Endothelial cell of umbilical vein (primary cell): ENCODE data around the gene ZNF837. TPM values are rescaled to one million over a fixed set of nuclear protein-coding genes. Genes with fewer than 3 reads are reported as not detected.

Source experiments
- BruUV-seq: library from RNA; stranded (reverse); fragments of 400-500 nt; replicated peaks from 2 replicates; lab custom pipeline; 2021; lab: Mats Ljungman, UMichigan
- CTCF ChIA-PET: fragments of 300-600, 350-600 bp; sonication (Branson Sonifier 250); formaldehyde crosslinking; loops from one replicate; lab custom pipeline; 2021; ENCODE audit warnings: antibody characterized with exemption, inconsistent platforms; lab: Charles Lee
- POLR2A ChIA-PET: fragments of 300-600, 350-600 bp; sonication (Branson Sonifier 250); formaldehyde crosslinking; loops from one replicate; lab custom pipeline; 2021; ENCODE audit warnings: antibody characterized with exemption, inconsistent platforms; lab: Charles Lee
- DNase-seq: peaks from one replicate; pipeline ENCODE4 v3.0.0-alpha.2; 2011; ENCODE audit warnings: low read depth, low spot score
- FAIRE-seq: peaks from 2 replicates; lab custom pipeline; 2011; peaks lifted over from hg19 to GRCh38; lab: Jason Lieb, UNC
- H2AFZ ChIP-seq: 2 replicates; pipeline ENCODE4 v1.6.0; 2012; ENCODE audit warnings: low read depth, low read length, control low read depth, inconsistent platforms
- H3K27ac ChIP-seq: 2 replicates; pipeline ENCODE4 v1.5.1; 2011; ENCODE audit warnings: low read depth, mild to moderate bottlenecking, control low read depth, low read length, moderate library complexity; ENCODE audit not compliant: insufficient read depth
- H3K27me3 ChIP-seq, 2 experiments: 2 replicates each; pipeline versions ENCODE4 v1.6.0 to v1.6.1; 2011; ENCODE audit warnings: low read length in 2 of 2, mixed read lengths in 1 of 2; ENCODE audit not compliant: control insufficient read depth in 2 of 2, insufficient read depth in 2 of 2
- H3K36me3 ChIP-seq, 2 experiments: 2 replicates in 1 of 2; 3 replicates in 1 of 2; pipeline ENCODE4 v1.5.1; 2011; ENCODE audit warnings: low read length in 2 of 2, mild to moderate bottlenecking in 1 of 2, moderate library complexity in 1 of 2; ENCODE audit not compliant: control insufficient read depth in 2 of 2, insufficient read depth in 2 of 2; ENCODE audit errors: extremely low read depth in 1 of 2
- H3K4me1 ChIP-seq: 3 replicates; pipeline ENCODE4 v1.5.1; 2011; ENCODE audit warnings: mild to moderate bottlenecking, low read length; ENCODE audit not compliant: control insufficient read depth, insufficient read depth; ENCODE audit errors: extremely low read depth
- H3K4me2 ChIP-seq: 2 replicates; pipeline ENCODE4 v1.6.1; 2011; ENCODE audit warnings: low read length, control low read depth, mixed read lengths; ENCODE audit not compliant: insufficient read depth
- H3K4me3 ChIP-seq, 3 experiments: fragments of 200-600 bp in 1 of 3; sonication (generic), shearing (Covaris generic) in 1 of 3; replicated peaks in 1 of 3; 2 replicates each; pipeline ENCODE4 v1.5.1; 2011 to 2016; ENCODE audit warnings: control low read depth in 3 of 3, low read length in 3 of 3, mild to moderate bottlenecking in 2 of 3, inconsistent platforms in 1 of 3, low read depth in 1 of 3, moderate library complexity in 1 of 3; ENCODE audit not compliant: insufficient read depth in 1 of 3
- H3K79me2 ChIP-seq: 2 replicates; pipeline ENCODE4 v1.6.0; 2012; ENCODE audit warnings: low read length, inconsistent platforms; ENCODE audit not compliant: control insufficient read depth, insufficient read depth
- H3K9ac ChIP-seq: replicated peaks from 2 replicates; pipeline ENCODE3; 2011; ENCODE audit warnings: low read length, control low read depth; ENCODE audit not compliant: insufficient read depth; ENCODE audit errors: extremely low read depth
- H3K9me1 ChIP-seq: replicated peaks from 3 replicates; pipeline ENCODE4 v1.6.0; 2011; ENCODE audit warnings: mild to moderate bottlenecking, low read length; ENCODE audit not compliant: control insufficient read depth, insufficient read depth; ENCODE audit errors: extremely low read depth
- H3K9me3 ChIP-seq: replicated peaks from 2 replicates; pipeline ENCODE4 v1.5.1; 2012; ENCODE audit warnings: low read length, inconsistent platforms; ENCODE audit not compliant: control insufficient read depth, insufficient read depth
- H4K20me1 ChIP-seq: replicated peaks from 2 replicates; pipeline ENCODE3; 2011; ENCODE audit warnings: mild to moderate bottlenecking, low read length; ENCODE audit not compliant: control insufficient read depth, insufficient read depth; ENCODE audit errors: extremely low read depth
- EZH2 ChIP-seq: IDR thresholded peaks from 2 replicates; pipeline ENCODE4 v1.6.1; 2012; ENCODE audit warnings: borderline replicate concordance, low read depth, mild to moderate bottlenecking, moderate library complexity, low read length, inconsistent platforms; ENCODE audit not compliant: severe bottlenecking
- FOS ChIP-seq: IDR thresholded peaks from 2 replicates; pipeline ENCODE4 v1.6.1; 2011; ENCODE audit warnings: mild to moderate bottlenecking, low read length, moderate library complexity, borderline replicate concordance; ENCODE audit not compliant: insufficient read depth
- GATA2 ChIP-seq: IDR thresholded peaks from 2 replicates; pipeline ENCODE4 v1.7.0; 2011; ENCODE audit warnings: low read depth, mild to moderate bottlenecking, moderate library complexity, mixed read lengths, low read length; ENCODE audit not compliant: insufficient read length, insufficient read depth
- JUN ChIP-seq: IDR thresholded peaks from 2 replicates; pipeline ENCODE4 v1.6.1; 2011; ENCODE audit warnings: borderline replicate concordance, low read depth; ENCODE audit not compliant: insufficient read length, insufficient read depth
- MYC ChIP-seq: IDR thresholded peaks from one replicate; pipeline ENCODE4 v1.6.1; 2011; ENCODE audit warnings: mild to moderate bottlenecking, low read depth, low read length
- POLR2A ChIP-seq: IDR thresholded peaks from 2 replicates; pipeline ENCODE4 v1.6.1; 2012; ENCODE audit warnings: low read depth, mild to moderate bottlenecking, control low read depth, low read length
- POLR2AphosphoS5 ChIP-seq: IDR thresholded peaks from 2 replicates; pipeline ENCODE4 v1.6.1; 2012; ENCODE audit warnings: low read depth, mild to moderate bottlenecking, control low read depth, low read length, moderate library complexity; ENCODE audit not compliant: insufficient read depth
- dilution Hi-C: fragments of 300-500 bp; cut with MboI; formaldehyde crosslinking; loops from one replicate; pipeline ENCODE4 v1.15.0; 2019; ENCODE audit warnings: low sequenced_read_pairs; ENCODE audit not compliant: extremely low pct_ligation_motif_present
- intact Hi-C: fragments of 100-400 bp; cut with micrococcal nuclease; formaldehyde crosslinking; loops from one replicate; pipeline ENCODE4 v1.10.0; 2022
- polyA plus RNA-seq, 4 experiments: library from polyadenylated mRNA; depleted of rRNA in 3 of 4; stranded (reverse) in 3 of 4; unstranded in 1 of 4; fragments of >200 nt; gene quantifications; 2 replicates each; pipeline versions ENCODE4 v1.2.1 to v1.2.3, GENCODE V29; 2011 to 2012; ENCODE audit warnings: missing spikeins in 1 of 4
- total RNA-seq: library from RNA; stranded (reverse); gene quantifications from 2 replicates; pipeline ENCODE4 v1.2.3, GENCODE V29; 2021
- TF ChIP-seq, protein P1 (sequence below): IDR thresholded peaks from 2 replicates; pipeline ENCODE4 v1.6.1; 2011; ENCODE audit not compliant: insufficient read depth, insufficient read length
- TF ChIP-seq, protein P2 (sequence below), 2 donors: IDR thresholded peaks; 1 replicate in 1 of 2; 2 replicates in 1 of 2; pipeline ENCODE4 v1.5.1; 2011; ENCODE audit warnings: low read length in 2 of 2, mild to moderate bottlenecking in 2 of 2, moderate library complexity in 2 of 2, control low read depth in 1 of 2, inconsistent platforms in 1 of 2, low read depth in 1 of 2; ENCODE audit not compliant: insufficient read depth in 1 of 2; ENCODE audit errors: extremely low read depth in 1 of 2

Gene ZNF837
- total and polyA plus RNA-seq, 2 donors (not counting 3 experiments of a cell fraction or from before 2014, with no cell fraction given): 1.4 to 1.6 TPM

DNA sequence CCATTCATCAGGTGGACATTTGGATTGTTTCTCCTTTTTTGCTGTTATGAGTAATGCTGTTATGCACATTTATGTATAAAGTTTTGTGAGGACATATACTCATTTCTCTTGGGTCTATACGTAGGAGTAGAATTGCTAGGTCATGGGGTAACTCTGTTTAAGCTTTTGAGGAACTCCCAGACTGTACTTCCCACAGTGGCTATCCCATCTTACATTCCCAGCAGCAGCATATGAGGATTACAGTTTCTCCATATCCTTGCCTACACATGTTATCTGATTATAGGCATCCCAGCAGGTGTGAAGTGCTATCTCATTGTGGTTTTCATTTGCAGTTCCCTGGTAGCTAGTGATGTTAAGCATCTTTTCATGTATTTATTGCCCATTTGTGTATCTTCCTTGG, 48.1 kb downstream of the ZNF837 start:
- no peak overlapping the region for H3K27ac ChIP-seq
- no peak overlapping the region for H3K9ac ChIP-seq
- H3K4me2 ChIP-seq: no peak overlapping the region
- H3K4me3 ChIP-seq: no peak overlapping the region
- H3K27me3 ChIP-seq: no peaks in the 10 kb centered on the region
- no peaks in the 10 kb centered on the region for H3K9me3 ChIP-seq
- intact Hi-C loops: no loop called here
- no peak for FAIRE-seq
- H3K79me2 ChIP-seq: peaks cover 10% of the 10 kb centered on the region
- CTCF ChIA-PET: no interaction called here
- dilution Hi-C loops: no loop called here
- no peak for DNase-seq
- H2AFZ ChIP-seq: no peak overlapping the region
- H4K20me1 ChIP-seq: no peaks in the 10 kb centered on the region
- no peaks in the 10 kb centered on the region for H3K9me1 ChIP-seq
- H3K4me1 ChIP-seq: peaks cover 6% of the 10 kb centered on the region
- H3K36me3 ChIP-seq: peaks cover 0 to 13% of the 10 kb centered on the region in 2 experiments
- TF ChIP-seq, protein P1, sequence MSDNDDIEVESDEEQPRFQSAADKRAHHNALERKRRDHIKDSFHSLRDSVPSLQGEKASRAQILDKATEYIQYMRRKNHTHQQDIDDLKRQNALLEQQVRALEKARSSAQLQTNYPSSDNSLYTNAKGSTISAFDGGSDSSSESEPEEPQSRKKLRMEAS: no peak
- no peak for TF ChIP-seq JUN
- TF ChIP-seq EZH2: no peak
- TF ChIP-seq POLR2AphosphoS5: no peak
- no peak for TF ChIP-seq POLR2A
- TF ChIP-seq MYC: no peak
- no peak for TF ChIP-seq FOS
- TF ChIP-seq, protein P2, sequence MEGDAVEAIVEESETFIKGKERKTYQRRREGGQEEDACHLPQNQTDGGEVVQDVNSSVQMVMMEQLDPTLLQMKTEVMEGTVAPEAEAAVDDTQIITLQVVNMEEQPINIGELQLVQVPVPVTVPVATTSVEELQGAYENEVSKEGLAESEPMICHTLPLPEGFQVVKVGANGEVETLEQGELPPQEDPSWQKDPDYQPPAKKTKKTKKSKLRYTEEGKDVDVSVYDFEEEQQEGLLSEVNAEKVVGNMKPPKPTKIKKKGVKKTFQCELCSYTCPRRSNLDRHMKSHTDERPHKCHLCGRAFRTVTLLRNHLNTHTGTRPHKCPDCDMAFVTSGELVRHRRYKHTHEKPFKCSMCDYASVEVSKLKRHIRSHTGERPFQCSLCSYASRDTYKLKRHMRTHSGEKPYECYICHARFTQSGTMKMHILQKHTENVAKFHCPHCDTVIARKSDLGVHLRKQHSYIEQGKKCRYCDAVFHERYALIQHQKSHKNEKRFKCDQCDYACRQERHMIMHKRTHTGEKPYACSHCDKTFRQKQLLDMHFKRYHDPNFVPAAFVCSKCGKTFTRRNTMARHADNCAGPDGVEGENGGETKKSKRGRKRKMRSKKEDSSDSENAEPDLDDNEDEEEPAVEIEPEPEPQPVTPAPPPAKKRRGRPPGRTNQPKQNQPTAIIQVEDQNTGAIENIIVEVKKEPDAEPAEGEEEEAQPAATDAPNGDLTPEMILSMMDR (IDR thresholded peaks at IDR 0.05; ENCODE audit: extremely low read depth in 1 of 2, insufficient read depth in 1 of 2, low read depth in 1 of 2, low read length in 2 of 2): no peak
- no peak for TF ChIP-seq GATA2
- POLR2A ChIA-PET: no interaction called here
- no TSS peak for BruUV-seq
